Astrocyte (in vitro differentiated cells and primary cell): ENCODE results near the gene SLC12A8.

Experiments used
- EZH2 ChIP-seq: IDR thresholded peaks from 2 replicates; pipeline ENCODE4 v1.6.1; 2012; ENCODE audit warnings: mild to moderate bottlenecking, low read length, inconsistent platforms; ENCODE audit not compliant: insufficient read depth
- TF ChIP-seq, protein P1 (sequence below): IDR thresholded peaks from 2 replicates; pipeline ENCODE4 v1.5.1; 2011; ENCODE audit warnings: low read depth, mild to moderate bottlenecking, inconsistent platforms, low read length, moderate library complexity; ENCODE audit not compliant: insufficient read depth

DNA sequence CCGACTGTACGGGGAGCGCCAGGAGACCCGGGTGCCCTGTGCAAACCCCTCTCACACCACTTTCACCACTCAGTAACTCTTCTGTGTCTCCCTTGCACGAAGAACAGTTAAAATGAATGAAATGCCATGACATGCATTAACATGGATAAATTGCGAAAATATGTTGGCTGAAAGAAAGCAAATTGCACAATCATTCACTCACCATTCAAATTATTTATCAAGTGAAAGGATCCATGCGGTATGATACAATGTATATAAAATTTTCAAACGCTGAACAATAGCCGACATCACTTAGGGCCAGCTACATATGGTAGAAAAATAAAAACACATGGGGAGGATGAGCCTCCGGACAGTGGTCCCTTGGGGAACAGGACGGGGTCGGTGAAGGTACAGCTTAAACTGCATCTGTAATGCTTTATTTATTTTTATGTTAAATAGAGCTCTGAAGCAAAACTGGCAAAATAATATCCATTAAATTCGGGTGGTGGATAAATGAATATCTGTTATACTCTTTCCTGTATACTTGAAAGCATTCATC, 45.9 kb downstream of the SLC12A8 start:
- no peak for TF ChIP-seq EZH2
- TF ChIP-seq, protein P1, sequence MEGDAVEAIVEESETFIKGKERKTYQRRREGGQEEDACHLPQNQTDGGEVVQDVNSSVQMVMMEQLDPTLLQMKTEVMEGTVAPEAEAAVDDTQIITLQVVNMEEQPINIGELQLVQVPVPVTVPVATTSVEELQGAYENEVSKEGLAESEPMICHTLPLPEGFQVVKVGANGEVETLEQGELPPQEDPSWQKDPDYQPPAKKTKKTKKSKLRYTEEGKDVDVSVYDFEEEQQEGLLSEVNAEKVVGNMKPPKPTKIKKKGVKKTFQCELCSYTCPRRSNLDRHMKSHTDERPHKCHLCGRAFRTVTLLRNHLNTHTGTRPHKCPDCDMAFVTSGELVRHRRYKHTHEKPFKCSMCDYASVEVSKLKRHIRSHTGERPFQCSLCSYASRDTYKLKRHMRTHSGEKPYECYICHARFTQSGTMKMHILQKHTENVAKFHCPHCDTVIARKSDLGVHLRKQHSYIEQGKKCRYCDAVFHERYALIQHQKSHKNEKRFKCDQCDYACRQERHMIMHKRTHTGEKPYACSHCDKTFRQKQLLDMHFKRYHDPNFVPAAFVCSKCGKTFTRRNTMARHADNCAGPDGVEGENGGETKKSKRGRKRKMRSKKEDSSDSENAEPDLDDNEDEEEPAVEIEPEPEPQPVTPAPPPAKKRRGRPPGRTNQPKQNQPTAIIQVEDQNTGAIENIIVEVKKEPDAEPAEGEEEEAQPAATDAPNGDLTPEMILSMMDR, result no peak
